Testis (tissue), 3 donors: ENCODE data around the gene FGGY. TPM values are rescaled to one million over a fixed set of nuclear protein-coding genes. Genes with fewer than 3 reads are reported as not detected.
A peak's percentile ranks its signal among the peaks of the same experiment; 100 is the strongest.

Experiments used
- DNase-seq: peaks from one replicate; pipeline ENCODE4 v3.0.0-alpha.2; 2019
- H3K27ac ChIP-seq, 2 donors: fragments of 200-600 bp; sonication (generic); one replicate each; pipeline ENCODE4 v1.5.1; 2019
- H3K27me3 ChIP-seq: fragments of 200-600 bp; sonication (generic); one replicate; pipeline ENCODE4 v1.5.1; 2019
- H3K36me3 ChIP-seq: fragments of 200-600 bp; sonication (generic); one replicate; pipeline ENCODE4 v1.5.1; 2017; ENCODE audit warnings: low read depth; ENCODE audit errors: missing control alignments
- H3K4me1 ChIP-seq: fragments of 200-600 bp; sonication (generic); one replicate; pipeline ENCODE4 v1.5.1; 2019
- H3K4me3 ChIP-seq, 2 donors: fragments of 200-600 bp; sonication (generic); one replicate each; pipeline ENCODE4 v1.5.1; 2017 to 2019
- H3K9me3 ChIP-seq: fragments of 200-600 bp; sonication (generic); one replicate; pipeline ENCODE4 v1.5.1; 2017
- POLR2A ChIP-seq: fragments of 450-650 bp; IDR thresholded peaks from one replicate; pipeline ENCODE4 v1.6.1; 2017; ENCODE audit warnings: antibody characterized with exemption, mild to moderate bottlenecking, moderate library complexity
- WGBS, 2 donors: methylation state at CpG; one replicate each; pipeline ENCODE4 v1.1.5; 2018; 5-methylcytosine and 5-hydroxymethylcytosine counted together
- intact Hi-C: fragments of 100-400 bp; cut with DNase I; formaldehyde crosslinking; loops from one replicate; pipeline ENCODE4 v1.15.1; 2023; ENCODE audit warnings: low total_unique reads
- polyA plus RNA-seq: library from polyadenylated mRNA; stranded (reverse); fragments of 350-450 nt; fragmentation: Illumina TruSeq; extraction: RNeasy Lipid Tissue Mini Kit (QIAGEN cat#74804); gene quantifications from one replicate; pipeline ENCODE4 v1.2.3, GENCODE V29; 2014; ENCODE audit warnings: low read depth, low replicate concordance; ENCODE audit not compliant: insufficient read depth
- total RNA-seq, 2 donors: library from RNA; depleted of rRNA; stranded (reverse); fragments of >200 nt; gene quantifications; one replicate each; pipeline ENCODE4 v1.2.3, GENCODE V29; 2016
- TF ChIP-seq, protein P1 (sequence below), 3 experiments: fragments of 450-650 bp in 2 of 3; fragments of 200-600 bp in 1 of 3; sonication (generic) in 1 of 3; IDR thresholded peaks; one replicate each; pipeline ENCODE4 v1.5.1; 2016 to 2019; ENCODE audit warnings: antibody characterized with exemption in 3 of 3, mild to moderate bottlenecking in 2 of 3, moderate library complexity in 1 of 3

Gene FGGY
- total and polyA plus RNA-seq, 3 donors from 2014 or later: 14.6 to 32.8 (median 32.3) TPM

DNA sequence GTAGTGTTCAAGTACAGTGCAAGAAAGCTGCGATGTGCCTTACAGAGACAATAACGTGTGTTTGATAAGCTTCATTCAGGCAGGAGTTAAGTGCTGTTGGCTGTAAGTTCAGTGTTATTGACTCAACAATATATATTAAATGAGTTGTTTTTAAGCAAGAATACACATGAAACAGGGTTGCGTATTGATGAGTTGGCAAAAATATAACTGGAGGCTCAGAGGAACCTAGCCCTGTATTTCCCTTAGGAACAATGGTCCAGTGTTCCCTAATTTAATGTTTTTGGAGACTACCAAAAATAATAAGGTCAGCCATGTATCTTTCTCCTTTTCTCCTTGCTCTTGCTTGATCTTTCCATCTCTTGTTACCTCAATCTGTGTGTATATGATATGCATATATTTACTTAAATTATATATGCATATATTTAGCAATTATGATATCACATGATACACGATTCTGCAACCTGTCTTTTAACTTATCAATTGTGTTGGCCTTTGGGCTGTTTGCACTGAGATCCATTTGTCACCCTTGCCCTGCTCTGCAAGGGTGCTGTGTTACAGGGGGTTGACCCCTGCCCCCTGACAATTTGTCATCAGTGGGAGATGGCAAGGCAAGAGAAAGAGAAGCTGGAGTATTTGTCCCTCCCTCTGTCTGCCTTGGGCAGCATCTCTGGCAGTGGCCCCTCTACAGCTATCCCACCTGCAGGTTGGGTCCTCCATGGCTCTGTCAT is 109.7 kb downstream of the FGGY start:
- H3K9me3 ChIP-seq: no peaks in the 10 kb centered on the region
- H3K36me3 ChIP-seq: no peaks in the 10 kb centered on the region
- no peak overlapping the region for H3K27ac ChIP-seq
- no peaks in the 10 kb centered on the region for H3K27me3 ChIP-seq
- peaks cover 2% of the 10 kb centered on the region for H3K4me1 ChIP-seq
- H3K4me3 ChIP-seq: no peak overlapping the region
- 95 to 97% methylated on average over 4 of the region's 4 CpGs for WGBS, 2 donors
- DNase-seq: no peak
- TF ChIP-seq POLR2A: no peak
- TF ChIP-seq, protein P1, sequence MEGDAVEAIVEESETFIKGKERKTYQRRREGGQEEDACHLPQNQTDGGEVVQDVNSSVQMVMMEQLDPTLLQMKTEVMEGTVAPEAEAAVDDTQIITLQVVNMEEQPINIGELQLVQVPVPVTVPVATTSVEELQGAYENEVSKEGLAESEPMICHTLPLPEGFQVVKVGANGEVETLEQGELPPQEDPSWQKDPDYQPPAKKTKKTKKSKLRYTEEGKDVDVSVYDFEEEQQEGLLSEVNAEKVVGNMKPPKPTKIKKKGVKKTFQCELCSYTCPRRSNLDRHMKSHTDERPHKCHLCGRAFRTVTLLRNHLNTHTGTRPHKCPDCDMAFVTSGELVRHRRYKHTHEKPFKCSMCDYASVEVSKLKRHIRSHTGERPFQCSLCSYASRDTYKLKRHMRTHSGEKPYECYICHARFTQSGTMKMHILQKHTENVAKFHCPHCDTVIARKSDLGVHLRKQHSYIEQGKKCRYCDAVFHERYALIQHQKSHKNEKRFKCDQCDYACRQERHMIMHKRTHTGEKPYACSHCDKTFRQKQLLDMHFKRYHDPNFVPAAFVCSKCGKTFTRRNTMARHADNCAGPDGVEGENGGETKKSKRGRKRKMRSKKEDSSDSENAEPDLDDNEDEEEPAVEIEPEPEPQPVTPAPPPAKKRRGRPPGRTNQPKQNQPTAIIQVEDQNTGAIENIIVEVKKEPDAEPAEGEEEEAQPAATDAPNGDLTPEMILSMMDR (IDR thresholded peaks at IDR 0.05): no peak
- intact Hi-C loops: no loop called here

DNA sequence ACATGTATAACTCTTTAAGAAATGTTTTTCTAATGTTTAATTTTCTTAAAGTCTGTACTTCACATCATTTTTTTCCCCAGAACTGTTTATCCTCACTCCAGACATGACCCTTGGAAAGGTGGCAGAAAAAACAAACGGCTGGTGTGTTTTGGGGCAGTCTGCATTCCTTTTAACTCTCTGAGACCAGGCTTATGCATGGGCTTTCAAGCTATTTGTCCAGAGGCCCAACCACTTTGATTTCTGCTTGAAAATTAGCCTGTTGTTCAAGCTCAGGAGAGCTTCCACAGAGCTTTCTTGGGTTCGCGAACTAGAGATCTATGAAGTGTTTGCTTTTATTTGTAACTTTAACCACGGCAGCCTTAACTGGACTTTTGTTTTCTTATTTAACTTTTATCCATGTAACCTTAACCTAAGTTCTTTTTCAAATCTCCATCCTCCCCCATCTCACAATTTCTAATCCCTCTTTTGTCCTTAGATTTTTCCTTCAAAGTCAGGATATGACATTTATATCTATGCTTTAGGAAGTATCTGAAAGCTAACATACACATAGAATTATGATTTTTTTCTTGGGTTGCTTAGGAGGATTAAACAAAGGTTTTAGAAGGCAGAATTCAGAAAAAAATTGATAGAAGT is 111.8 kb downstream of the FGGY start:
- peak overlapping the region in 1 of 2 donors; percentile 26 for H3K27ac ChIP-seq
- no peak overlapping the region for H3K4me3 ChIP-seq
- WGBS, 2 donors: 40 to 44% methylated on average over 4 of the region's 4 CpGs
- no peaks in the 10 kb centered on the region for H3K27me3 ChIP-seq
- TF ChIP-seq, protein P1 (IDR thresholded peaks at IDR 0.05): no peak
- no peak for TF ChIP-seq POLR2A
- H3K9me3 ChIP-seq: no peaks in the 10 kb centered on the region
- DNase-seq: no peak
- H3K4me1 ChIP-seq: peaks cover 2% of the 10 kb centered on the region
- H3K36me3 ChIP-seq: no peaks in the 10 kb centered on the region
- intact Hi-C loops: no loop called here

DNA sequence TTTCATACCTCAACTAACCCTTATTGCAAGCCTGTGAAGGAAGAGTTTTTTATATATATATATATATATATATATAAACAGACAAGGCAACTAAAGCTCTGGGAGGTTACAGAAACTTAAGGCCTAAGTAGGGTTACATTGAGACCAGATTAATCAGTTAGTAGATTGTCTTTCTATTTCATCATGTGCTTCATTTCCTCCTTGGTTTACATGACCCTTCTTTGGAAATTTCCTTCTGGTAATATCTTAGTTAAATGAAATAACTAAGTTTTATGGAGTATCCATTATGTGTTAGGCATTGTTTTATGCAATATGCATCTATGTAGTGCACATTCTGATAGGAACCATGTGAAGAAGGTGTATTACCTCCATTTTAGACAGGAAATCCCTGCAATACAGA is 112.7 kb downstream of the FGGY start:
- no peak for TF ChIP-seq POLR2A
- TF ChIP-seq, protein P1 (IDR thresholded peaks at IDR 0.05): no peak
- no peak for DNase-seq
- Histone ChIP-seq H3K9me3 (no peaks in the 10 kb centered on the region), H3K4me3 (no peak overlapping the region), H3K27ac (no peak overlapping the region), H3K27me3 (no peaks in the 10 kb centered on the region), H3K4me1 (peaks cover 2% of the 10 kb centered on the region), H3K36me3 (no peaks in the 10 kb centered on the region)
- intact Hi-C loops: no loop called here

DNA sequence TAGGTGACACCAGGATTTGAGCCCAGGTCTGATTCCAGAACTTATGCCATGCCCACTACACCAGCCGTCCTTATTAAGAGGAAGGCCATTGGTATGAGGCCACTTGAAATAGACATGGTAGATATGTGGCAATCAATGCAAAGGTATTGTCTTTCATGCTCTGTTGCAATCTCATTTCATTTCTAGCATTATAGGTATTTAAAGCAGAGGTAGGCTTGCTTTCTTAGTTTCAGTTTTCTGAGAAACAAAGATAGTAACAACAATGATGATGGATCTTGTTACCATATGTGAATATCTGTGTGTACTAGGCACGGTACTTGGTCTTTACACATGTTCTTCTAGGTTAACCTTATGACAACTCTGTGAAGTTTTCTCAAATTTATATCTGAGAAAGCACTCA is 113.1 kb downstream of the FGGY start:
- no peaks in the 10 kb centered on the region for H3K36me3 ChIP-seq
- TF ChIP-seq POLR2A: no peak
- no peak for DNase-seq
- no peaks in the 10 kb centered on the region for H3K27me3 ChIP-seq
- intact Hi-C loops: no loop called here
- H3K27ac ChIP-seq: no peak overlapping the region
- peaks cover 2% of the 10 kb centered on the region for H3K4me1 ChIP-seq
- H3K9me3 ChIP-seq: no peaks in the 10 kb centered on the region
- H3K4me3 ChIP-seq: no peak overlapping the region
- 91% methylated on average over 2 of the region's 2 CpGs for WGBS, 2 donors

DNA sequence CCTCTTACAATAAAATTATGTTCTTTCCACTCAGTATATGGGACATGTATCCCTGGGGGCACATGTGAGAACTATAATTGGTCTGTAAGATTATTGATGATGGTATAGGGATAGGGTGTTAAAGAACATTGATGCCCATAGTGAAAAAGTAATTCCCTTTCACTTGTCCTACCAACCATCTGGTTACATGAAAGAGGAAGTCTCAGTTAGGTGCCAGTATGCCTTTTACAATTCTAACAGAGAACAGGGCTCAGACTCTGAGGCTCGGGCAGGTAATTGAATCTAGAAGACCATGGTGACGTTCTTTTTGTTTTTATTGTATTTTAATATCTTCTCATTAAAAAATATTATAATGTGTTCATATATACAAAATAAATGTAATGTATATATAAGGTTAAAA is 113.6 kb downstream of the FGGY start:
- H3K36me3 ChIP-seq: no peaks in the 10 kb centered on the region
- H3K9me3 ChIP-seq: no peaks in the 10 kb centered on the region
- H3K27me3 ChIP-seq: no peaks in the 10 kb centered on the region
- peaks cover 2% of the 10 kb centered on the region for H3K4me1 ChIP-seq
- WGBS, 2 donors: 98 to 99% methylated on average over 2 of the region's 2 CpGs
- H3K4me3 ChIP-seq: no peak overlapping the region
- no peak for DNase-seq
- intact Hi-C loops: no loop called here
- no peak for TF ChIP-seq POLR2A
- TF ChIP-seq, protein P1 (IDR thresholded peaks at IDR 0.05): no peak
- H3K27ac ChIP-seq: no peak overlapping the region
